GM10248 (cell line): ENCODE results near the gene PHACTR3.

Experiments used
- CTCF ChIA-PET: fragments of 300-600 bp; sonication (Branson Sonifier 250); formaldehyde crosslinking; extraction: SDS; loops from one replicate; lab custom pipeline; 2021; ENCODE audit warnings: antibody characterized with exemption; lab: Yijun Ruan, JAX
- POLR2A ChIA-PET: fragments of 350-650 bp; sonication (Branson Sonifier 250); formaldehyde crosslinking; extraction: SDS; loops from one replicate; lab custom pipeline; 2020; ENCODE audit warnings: antibody characterized with exemption; lab: Yijun Ruan, JAX
- DNase-seq: peaks from one replicate; pipeline ENCODE4 v3.0.0; 2012; ENCODE audit errors: extremely low spot score
- CTCF ChIP-seq: IDR thresholded peaks from 2 replicates; pipeline ENCODE4 v1.5.1; 2012; ENCODE audit warnings: mild to moderate bottlenecking, low read depth; ENCODE audit errors: extremely low read depth, missing control alignments, control extremely low read depth

The PHACTR3 gene

GRCh38 chr20:59600472-59600871, 3.9 kb upstream of the PHACTR3 start:
- no peak for DNase-seq
- CTCF ChIA-PET = interaction anchor here (1.8 kb wide), 1 partner anchor 29 kb away, joined by 6 read pairs; no protein-coding TSS in a partner anchor
- POLR2A ChIA-PET = no interaction called here
- no peak for TF ChIP-seq CTCF

GRCh38 chr20:59602546-59603080, 1.7 kb upstream of the PHACTR3 start:
- CTCF ChIA-PET = no interaction called here
- DNase-seq = no peak
- no peak for TF ChIP-seq CTCF
- POLR2A ChIA-PET = no interaction called here

GRCh38 chr20:59603176-59603575, 1.2 kb upstream of the PHACTR3 start:
- ChIA-PET CTCF (no interaction called here), POLR2A (no interaction called here)
- DNase-seq = no peak
- no peak for TF ChIP-seq CTCF

- CTCF ChIA-PET = interaction anchor here (0.7 kb wide), 1 partner anchor 34 kb away, joined by 3 read pairs; no protein-coding TSS in a partner anchor
- no peak for DNase-seq
- no peak for TF ChIP-seq CTCF
- POLR2A ChIA-PET = no interaction called here
Observed at GRCh38 chr20:59604741-59605600, 631 bp downstream of the PHACTR3 start.

GRCh38 chr20:59605601-59606364, 1.4 kb downstream of the PHACTR3 start:
- POLR2A ChIA-PET = no interaction called here
- DNase-seq = no peak
- CTCF ChIA-PET = interaction anchor here (2.7 kb wide), 1 partner anchor 9 kb away, joined by 13 read pairs; no protein-coding TSS in a partner anchor
- TF ChIP-seq CTCF = no peak

- POLR2A ChIA-PET = no interaction called here
Observed at GRCh38 chr20:59606566-59606965, 2.2 kb downstream of the PHACTR3 start.

More at GRCh38 chr20:59606566-59606965, 2.2 kb downstream of the PHACTR3 start:
- CTCF ChIA-PET = interaction anchor here (2.7 kb wide), 1 partner anchor 9 kb away, joined by 13 read pairs; no protein-coding TSS in a partner anchor
- TF ChIP-seq CTCF = no peak
- no peak for DNase-seq
